ENCODE results near the gene CDS2. TPM values are rescaled to one million over a fixed set of nuclear protein-coding genes. Genes with fewer than 3 reads are reported as not detected.

The CDS2 gene
- total and polyA plus RNA-seq, 5 donors from 2014 or later, result 47.6 to 77.9 (median 55.3) TPM

DNA sequence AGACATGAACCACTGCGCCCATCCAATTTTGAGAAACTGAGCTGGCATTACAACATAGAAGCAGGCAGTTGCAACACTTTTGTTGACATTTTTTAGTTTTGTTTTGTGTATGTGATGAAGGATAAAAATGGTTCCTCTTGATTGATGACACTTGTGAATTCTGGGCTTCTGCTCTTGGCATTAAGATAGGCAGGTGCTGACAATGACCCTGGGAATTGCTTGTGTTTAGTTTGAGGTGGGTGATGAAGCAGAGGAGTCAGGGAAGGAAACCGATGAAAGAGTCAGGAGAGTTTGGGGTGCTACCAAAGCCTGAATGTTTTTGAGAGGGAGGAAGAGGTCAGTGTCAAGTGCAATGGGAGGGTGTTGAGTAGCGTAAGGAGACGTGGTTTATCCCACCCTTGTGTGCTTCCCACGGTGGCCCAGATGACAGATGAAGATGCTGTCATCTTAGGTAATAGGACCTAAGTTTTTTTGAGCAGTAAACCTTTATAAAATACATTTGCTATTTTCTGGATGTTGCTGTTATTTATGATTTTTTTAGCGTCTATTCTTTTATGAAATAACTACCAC is 19.4 kb downstream of the CDS2 start:
- DNase-seq (no peak), ATAC-seq (ENCODE audit: low read depth in 2 of 2) (no peak)
- no peak overlapping the region for H3K4me3 Mint-ChIP-seq
- Histone ChIP-seq H3K9me3 (ENCODE audit: control insufficient read depth in 2 of 2, low read length in 2 of 2) (no peaks in the 10 kb centered on the region), H3K36me3 (ENCODE audit: control insufficient read depth, insufficient read depth, low read length) (no peaks in the 10 kb centered on the region), H3K4me3 (ENCODE audit: low read depth, low read length) (no peak overlapping the region), H3K27ac (ENCODE audit: insufficient read depth, low read length, poor library complexity, severe bottlenecking) (no peak overlapping the region), H3K4me1 (ENCODE audit: control insufficient read depth, insufficient read depth, low read length, poor library complexity, severe bottlenecking) (peaks cover 3% of the 10 kb centered on the region), H3K27me3 (ENCODE audit: control insufficient read depth, insufficient read depth, low read length) (no peaks in the 10 kb centered on the region)
- H3K36me3 Mint-ChIP-seq, result peaks cover 12% of the 10 kb centered on the region
- H3K9me3 Mint-ChIP-seq, result no peaks in the 10 kb centered on the region
- peaks cover 32 to 77% (median 55%) of the 10 kb centered on the region in 4 donors for H3K4me1 Mint-ChIP-seq
- H3K27ac Mint-ChIP-seq, result peak overlapping the region in 1 of 3 donors; percentile 52
- no peaks in the 10 kb centered on the region for H3K27me3 Mint-ChIP-seq

- DNase-seq, result no peak
- Histone ChIP-seq H3K9me3 (ENCODE audit: control insufficient read depth in 2 of 2, low read length in 2 of 2) (no peaks in the 10 kb centered on the region), H3K27me3 (ENCODE audit: control insufficient read depth, insufficient read depth, low read length) (no peaks in the 10 kb centered on the region), H3K36me3 (ENCODE audit: control insufficient read depth, insufficient read depth, low read length) (no peaks in the 10 kb centered on the region), H3K4me1 (ENCODE audit: control insufficient read depth, insufficient read depth, low read length, poor library complexity, severe bottlenecking) (peaks cover 3% of the 10 kb centered on the region), H3K4me3 (ENCODE audit: low read depth, low read length) (no peak overlapping the region), H3K27ac (ENCODE audit: insufficient read depth, low read length, poor library complexity, severe bottlenecking) (no peak overlapping the region)
- ATAC-seq (ENCODE audit: low read depth in 2 of 2), result no peak
- peak overlapping the region in 2 of 3 donors; percentile 11 to 59 for H3K27ac Mint-ChIP-seq
- H3K36me3 Mint-ChIP-seq, result peaks cover 12% of the 10 kb centered on the region
- no peaks in the 10 kb centered on the region for H3K27me3 Mint-ChIP-seq
- H3K9me3 Mint-ChIP-seq, result no peaks in the 10 kb centered on the region
- H3K4me1 Mint-ChIP-seq, result peaks cover 27 to 73% (median 50%) of the 10 kb centered on the region in 4 donors
- no peak overlapping the region for H3K4me3 Mint-ChIP-seq
These were observed 20.2 kb downstream of the CDS2 start for GRCh38 chr20:5146871-5147592.

DNA sequence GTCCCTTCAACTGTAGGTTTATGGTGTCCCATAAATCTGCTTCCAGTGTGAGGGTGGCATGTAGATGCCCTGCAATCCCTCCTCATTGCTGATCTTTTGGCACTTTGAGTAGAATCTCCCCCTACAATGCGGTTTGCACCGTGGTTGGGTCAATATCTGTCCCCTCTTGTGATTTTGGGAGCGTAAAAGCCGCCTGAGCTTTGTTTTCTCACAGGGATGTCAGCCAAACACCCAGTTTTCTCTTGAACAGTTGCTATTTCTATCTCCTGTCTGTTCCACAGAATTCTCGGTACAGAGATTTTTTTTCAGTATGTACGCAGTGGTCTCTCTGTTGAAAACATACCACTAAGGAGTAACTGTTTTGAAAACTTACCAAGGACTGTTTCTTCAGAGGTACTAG is 21.8 kb downstream of the CDS2 start:
- Histone ChIP-seq H3K36me3 (ENCODE audit: control insufficient read depth, insufficient read depth, low read length) (no peaks in the 10 kb centered on the region), H3K4me1 (ENCODE audit: control insufficient read depth, insufficient read depth, low read length, poor library complexity, severe bottlenecking) (peaks cover 3% of the 10 kb centered on the region), H3K27ac (ENCODE audit: insufficient read depth, low read length, poor library complexity, severe bottlenecking) (no peak overlapping the region), H3K4me3 (ENCODE audit: low read depth, low read length) (no peak overlapping the region), H3K9me3 (ENCODE audit: control insufficient read depth in 2 of 2, low read length in 2 of 2) (no peaks in the 10 kb centered on the region), H3K27me3 (ENCODE audit: control insufficient read depth, insufficient read depth, low read length) (no peaks in the 10 kb centered on the region)
- no peak for ATAC-seq (ENCODE audit: low read depth in 2 of 2)
- H3K36me3 Mint-ChIP-seq, result peaks cover 16% of the 10 kb centered on the region
- no peak overlapping the region for H3K4me3 Mint-ChIP-seq
- H3K9me3 Mint-ChIP-seq, result no peaks in the 10 kb centered on the region
- no peaks in the 10 kb centered on the region for H3K27me3 Mint-ChIP-seq
- no peak for DNase-seq
- peaks cover 33 to 76% (median 60%) of the 10 kb centered on the region in 4 donors for H3K4me1 Mint-ChIP-seq
- peak overlapping the region in 1 of 3 donors; percentile 32 for H3K27ac Mint-ChIP-seq

- no peak overlapping the region for H3K4me3 ChIP-seq (ENCODE audit: low read depth, low read length)
- Mint-ChIP-seq H3K4me3 (no peak overlapping the region), H3K4me1 (peaks cover 38 to 78% (median 56%) of the 10 kb centered on the region in 4 donors), H3K27me3 (no peaks in the 10 kb centered on the region), H3K27ac (peak overlapping the region in 1 of 3 donors; percentile 78), H3K9me3 (no peaks in the 10 kb centered on the region), H3K36me3 (peaks cover 15% of the 10 kb centered on the region)
- H3K27ac ChIP-seq (ENCODE audit: insufficient read depth, low read length, poor library complexity, severe bottlenecking), result no peak overlapping the region
- DNase-seq (no peak), ATAC-seq (ENCODE audit: low read depth in 2 of 2) (no peak)
- H3K36me3 ChIP-seq (ENCODE audit: control insufficient read depth, insufficient read depth, low read length), result peaks cover 2% of the 10 kb centered on the region
- no peaks in the 10 kb centered on the region for H3K27me3 ChIP-seq (ENCODE audit: control insufficient read depth, insufficient read depth, low read length)
- no peaks in the 10 kb centered on the region for H3K9me3 ChIP-seq (ENCODE audit: control insufficient read depth in 2 of 2, low read length in 2 of 2)
- H3K4me1 ChIP-seq (ENCODE audit: control insufficient read depth, insufficient read depth, low read length, poor library complexity, severe bottlenecking), result peaks cover 3% of the 10 kb centered on the region
These were observed 23.1 kb downstream of the CDS2 start for GRCh38 chr20:5149892-5150225.

DNA sequence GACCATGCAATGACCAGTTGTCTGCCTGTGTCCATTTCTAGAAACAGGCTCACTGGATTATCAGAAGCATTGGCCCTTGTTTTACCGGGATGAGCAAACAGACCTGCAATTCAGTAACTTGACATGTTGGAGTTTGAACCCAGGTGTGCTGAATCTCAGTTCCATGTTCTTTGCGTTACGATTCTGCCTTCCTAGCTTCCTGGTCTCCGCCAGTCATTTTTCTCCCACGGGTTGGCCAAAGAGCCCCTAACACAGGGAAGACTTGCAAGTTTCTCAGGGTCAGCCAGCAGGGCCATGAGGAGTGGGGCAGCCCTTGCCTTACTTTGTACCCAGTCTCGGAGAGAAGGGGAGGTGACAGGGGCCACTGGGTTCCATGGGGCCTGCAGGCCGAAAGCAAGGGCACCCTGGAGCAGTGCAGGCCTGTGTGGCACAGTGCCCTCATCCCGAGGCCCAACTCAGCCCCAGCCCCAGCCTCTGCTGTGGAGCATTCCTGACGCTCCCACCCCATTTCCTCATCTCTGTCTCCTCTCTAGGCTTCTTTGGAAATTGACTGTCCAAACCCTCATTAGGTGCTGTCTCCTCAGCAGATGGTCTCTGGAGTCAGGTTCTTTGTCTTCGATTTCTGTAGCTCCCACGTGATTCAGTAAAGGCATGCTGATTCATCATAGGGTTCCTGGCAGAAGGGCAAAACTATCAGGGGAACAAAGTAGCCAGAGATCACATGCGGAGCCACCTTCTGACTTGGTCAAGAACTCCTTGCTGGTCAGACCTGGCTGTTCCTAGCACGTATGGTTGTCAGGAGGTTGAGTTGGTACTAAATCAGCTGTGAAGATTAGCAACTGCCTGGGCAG is 23.6 kb downstream of the CDS2 start:
- Histone ChIP-seq H3K27ac (ENCODE audit: insufficient read depth, low read length, poor library complexity, severe bottlenecking) (no peak overlapping the region), H3K4me3 (ENCODE audit: low read depth, low read length) (no peak overlapping the region), H3K36me3 (ENCODE audit: control insufficient read depth, insufficient read depth, low read length) (peaks cover 2% of the 10 kb centered on the region), H3K9me3 (ENCODE audit: control insufficient read depth in 2 of 2, low read length in 2 of 2) (no peaks in the 10 kb centered on the region), H3K4me1 (ENCODE audit: control insufficient read depth, insufficient read depth, low read length, poor library complexity, severe bottlenecking) (no peaks in the 10 kb centered on the region), H3K27me3 (ENCODE audit: control insufficient read depth, insufficient read depth, low read length) (no peaks in the 10 kb centered on the region)
- Mint-ChIP-seq H3K27ac (peak overlapping the region in 2 of 3 donors; percentile 39 to 78), H3K4me1 (peaks cover 41 to 81% (median 58%) of the 10 kb centered on the region in 4 donors), H3K4me3 (no peak overlapping the region), H3K36me3 (peaks cover 16% of the 10 kb centered on the region), H3K27me3 (no peaks in the 10 kb centered on the region), H3K9me3 (no peaks in the 10 kb centered on the region)
- no peak for DNase-seq
- no peak for ATAC-seq (ENCODE audit: low read depth in 2 of 2)

DNA sequence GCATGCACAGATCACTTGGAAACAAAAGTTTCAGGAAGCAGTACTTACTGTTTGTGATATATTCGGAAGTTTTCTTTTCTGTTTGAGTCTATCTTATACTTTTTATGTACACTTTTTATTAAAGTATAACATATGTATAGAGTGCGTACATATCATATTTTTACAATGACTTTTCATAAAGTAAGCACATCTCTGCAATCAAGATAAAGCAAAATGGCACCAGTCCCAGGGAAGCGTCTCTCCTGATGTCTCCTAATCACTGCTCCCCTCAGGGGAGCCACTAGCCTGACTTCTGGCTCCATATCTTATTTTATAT is 26.3 kb downstream of the CDS2 start:
- no peak overlapping the region for H3K4me3 Mint-ChIP-seq
- peaks cover 34 to 79% (median 65%) of the 10 kb centered on the region in 4 donors for H3K4me1 Mint-ChIP-seq
- peaks cover 22% of the 10 kb centered on the region for H3K36me3 Mint-ChIP-seq
- peaks cover 0 to 2% (median 0%) of the 10 kb centered on the region in 7 donors for H3K9me3 Mint-ChIP-seq
- H3K36me3 ChIP-seq (ENCODE audit: control insufficient read depth, insufficient read depth, low read length), result peaks cover 2% of the 10 kb centered on the region
- no peaks in the 10 kb centered on the region for H3K4me1 ChIP-seq (ENCODE audit: control insufficient read depth, insufficient read depth, low read length, poor library complexity, severe bottlenecking)
- no peak overlapping the region for H3K4me3 ChIP-seq (ENCODE audit: low read depth, low read length)
- peak overlapping the region in 1 of 3 donors; percentile 17 for H3K27ac Mint-ChIP-seq
- no peaks in the 10 kb centered on the region for H3K27me3 Mint-ChIP-seq
- no peaks in the 10 kb centered on the region for H3K27me3 ChIP-seq (ENCODE audit: control insufficient read depth, insufficient read depth, low read length)
- H3K27ac ChIP-seq (ENCODE audit: insufficient read depth, low read length, poor library complexity, severe bottlenecking), result no peak overlapping the region
- no peaks in the 10 kb centered on the region for H3K9me3 ChIP-seq (ENCODE audit: control insufficient read depth in 2 of 2, low read length in 2 of 2)
- no peak for DNase-seq
- ATAC-seq (ENCODE audit: low read depth in 2 of 2), result no peak

DNA sequence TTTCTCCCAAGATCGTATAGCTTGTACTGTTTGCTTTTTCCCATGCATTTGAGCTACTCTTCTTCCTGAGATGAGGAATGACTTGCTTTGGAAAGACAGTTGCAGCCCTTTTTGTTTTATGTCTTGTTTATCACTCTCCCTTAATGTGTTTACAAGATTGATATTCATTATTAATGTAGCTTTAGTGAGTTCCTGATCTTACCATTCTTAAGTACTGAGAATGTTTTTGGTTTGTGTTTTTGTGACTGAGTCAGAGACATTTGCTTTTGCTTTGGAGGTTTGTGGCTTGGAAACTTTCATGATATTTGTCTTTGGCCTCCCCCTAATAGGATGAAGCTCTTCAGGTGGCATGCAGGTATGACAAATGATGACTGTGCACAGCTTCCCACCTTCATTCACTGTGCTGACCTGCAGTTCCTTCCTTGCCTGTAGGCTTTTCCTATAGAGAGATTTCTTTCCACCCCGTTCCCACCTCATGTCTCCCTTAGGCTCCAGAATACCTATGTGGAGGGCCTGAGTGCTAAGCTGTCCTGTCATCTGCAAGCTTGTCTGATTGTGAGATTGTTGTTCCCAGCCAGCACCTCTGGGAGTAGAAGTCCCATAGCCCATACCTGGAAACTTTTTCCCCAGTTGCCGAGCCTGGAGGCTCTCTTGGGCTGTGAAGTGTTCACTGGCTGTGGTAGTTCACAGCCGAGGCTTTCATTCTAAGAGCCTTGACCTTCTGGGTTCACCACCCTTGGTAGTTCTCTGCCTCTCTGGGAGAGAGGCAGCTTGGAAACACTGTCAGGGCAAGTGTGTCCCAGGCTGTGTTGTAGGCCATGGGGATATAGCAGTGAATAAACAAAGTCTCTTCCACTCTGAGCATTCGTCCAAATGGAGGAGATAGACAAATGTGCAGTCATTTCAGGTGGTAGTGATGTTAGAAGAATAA is 27.1 kb downstream of the CDS2 start:
- Mint-ChIP-seq H3K9me3 (peaks cover 0 to 2% (median 0%) of the 10 kb centered on the region in 7 donors), H3K27me3 (no peaks in the 10 kb centered on the region), H3K4me1 (peaks cover 30 to 80% (median 64%) of the 10 kb centered on the region in 4 donors), H3K36me3 (peaks cover 22% of the 10 kb centered on the region), H3K27ac (peak overlapping the region in 1 of 3 donors; percentile 17), H3K4me3 (no peak overlapping the region)
- Histone ChIP-seq H3K4me1 (ENCODE audit: control insufficient read depth, insufficient read depth, low read length, poor library complexity, severe bottlenecking) (no peaks in the 10 kb centered on the region), H3K9me3 (ENCODE audit: control insufficient read depth in 2 of 2, low read length in 2 of 2) (no peaks in the 10 kb centered on the region), H3K4me3 (ENCODE audit: low read depth, low read length) (no peak overlapping the region), H3K36me3 (ENCODE audit: control insufficient read depth, insufficient read depth, low read length) (peaks cover 2% of the 10 kb centered on the region), H3K27ac (ENCODE audit: insufficient read depth, low read length, poor library complexity, severe bottlenecking) (no peak overlapping the region), H3K27me3 (ENCODE audit: control insufficient read depth, insufficient read depth, low read length) (no peaks in the 10 kb centered on the region)
- ATAC-seq (ENCODE audit: low read depth in 2 of 2), result no peak
- DNase-seq, result peak in 1 of 3 donors; percentile 5
